Uterus (tissue), 4 donors: ENCODE results near the gene MEGF8. TPM values are rescaled to one million over a fixed set of nuclear protein-coding genes. Genes with fewer than 3 reads are reported as not detected.

ENCODE experiments used
- DNase-seq, 2 donors: peaks; one replicate each; pipeline ENCODE4 v3.0.0-alpha.2; 2019 to 2020
- H3K27ac ChIP-seq, 2 donors: fragments of 200-600 bp; sonication (generic); 1 replicate in 1 of 2; 2 replicates in 1 of 2; pipeline ENCODE4 v1.5.1; 2016 to 2018
- H3K27me3 ChIP-seq, 2 donors: fragments of 200-600 bp; sonication (generic); one replicate each; pipeline ENCODE4 v1.5.1; 2018 to 2019; ENCODE audit warnings: control low read depth in 1 of 2
- H3K36me3 ChIP-seq, 2 donors: fragments of 200-600 bp; sonication (generic); one replicate each; pipeline ENCODE4 v1.5.1; 2019; ENCODE audit warnings: control low read depth in 1 of 2
- H3K4me1 ChIP-seq, 2 donors: fragments of 200-600 bp; sonication (generic); one replicate each; pipeline ENCODE4 v1.5.1; 2018 to 2019; ENCODE audit warnings: control low read depth in 1 of 2
- H3K4me3 ChIP-seq, 2 donors: fragments of 200-600 bp; sonication (generic); 1 replicate in 1 of 2; 2 replicates in 1 of 2; pipeline ENCODE4 v1.5.1; 2018 to 2019; ENCODE audit warnings: mild to moderate bottlenecking in 1 of 2
- H3K9me3 ChIP-seq, 2 donors: fragments of 200-600 bp; sonication (generic); one replicate each; pipeline ENCODE4 v1.5.1; 2019; ENCODE audit warnings: control low read depth in 1 of 2
- POLR2A ChIP-seq, 2 donors: fragments of 450-650 bp; IDR thresholded peaks; one replicate each; pipeline ENCODE4 v1.6.1; 2016; ENCODE audit warnings: antibody characterized with exemption in 2 of 2, mild to moderate bottlenecking in 1 of 2, moderate library complexity in 1 of 2
- intact Hi-C: fragments of 100-400 bp; cut with DNase I; formaldehyde crosslinking; loops from one replicate; pipeline ENCODE4 v1.15.1; 2023; ENCODE audit warnings: low total_unique reads
- total RNA-seq, 4 donors: library from RNA; depleted of rRNA in 3 of 4; stranded (reverse); fragments of >200 nt in 3 of 4; gene quantifications; one replicate each; pipeline versions ENCODE4 v1.1.0 to v1.2.4, GENCODE V29; 2014 to 2023
- TF ChIP-seq, protein P1 (sequence below), 4 experiments: fragments of 200-600 bp in 2 of 4; fragments of 450-650 bp in 2 of 4; sonication (generic) in 2 of 4; IDR thresholded peaks; one replicate each; pipeline ENCODE4 v1.5.1; 2016 to 2019; ENCODE audit warnings: antibody characterized with exemption in 4 of 4, mild to moderate bottlenecking in 2 of 4, moderate library complexity in 1 of 4
- donor health status: DM: yes; HTN: yes; CAD: no.

The MEGF8 gene
- total RNA-seq, 4 donors from 2014 or later, result 3.6 to 30.0 (median 19.1) TPM

GRCh38 chr19:42287017-42287826, 38.2 kb upstream of the MEGF8 start:
- Histone ChIP-seq H3K4me1 (peaks cover 6 to 32% of the 10 kb centered on the region in 2 donors), H3K27ac (peak overlapping the region; percentile 91 to 97), H3K27me3 (no peaks in the 10 kb centered on the region), H3K9me3 (no peaks in the 10 kb centered on the region), H3K4me3 (no peak overlapping the region), H3K36me3 (no peaks in the 10 kb centered on the region)
- no peak for DNase-seq
- no peak for TF ChIP-seq POLR2A (IDR thresholded peaks at IDR 0.05)
- TF ChIP-seq, protein P1, sequence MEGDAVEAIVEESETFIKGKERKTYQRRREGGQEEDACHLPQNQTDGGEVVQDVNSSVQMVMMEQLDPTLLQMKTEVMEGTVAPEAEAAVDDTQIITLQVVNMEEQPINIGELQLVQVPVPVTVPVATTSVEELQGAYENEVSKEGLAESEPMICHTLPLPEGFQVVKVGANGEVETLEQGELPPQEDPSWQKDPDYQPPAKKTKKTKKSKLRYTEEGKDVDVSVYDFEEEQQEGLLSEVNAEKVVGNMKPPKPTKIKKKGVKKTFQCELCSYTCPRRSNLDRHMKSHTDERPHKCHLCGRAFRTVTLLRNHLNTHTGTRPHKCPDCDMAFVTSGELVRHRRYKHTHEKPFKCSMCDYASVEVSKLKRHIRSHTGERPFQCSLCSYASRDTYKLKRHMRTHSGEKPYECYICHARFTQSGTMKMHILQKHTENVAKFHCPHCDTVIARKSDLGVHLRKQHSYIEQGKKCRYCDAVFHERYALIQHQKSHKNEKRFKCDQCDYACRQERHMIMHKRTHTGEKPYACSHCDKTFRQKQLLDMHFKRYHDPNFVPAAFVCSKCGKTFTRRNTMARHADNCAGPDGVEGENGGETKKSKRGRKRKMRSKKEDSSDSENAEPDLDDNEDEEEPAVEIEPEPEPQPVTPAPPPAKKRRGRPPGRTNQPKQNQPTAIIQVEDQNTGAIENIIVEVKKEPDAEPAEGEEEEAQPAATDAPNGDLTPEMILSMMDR (IDR thresholded peaks at IDR 0.05), result no peak
- intact Hi-C loops, result no loop called here

DNA sequence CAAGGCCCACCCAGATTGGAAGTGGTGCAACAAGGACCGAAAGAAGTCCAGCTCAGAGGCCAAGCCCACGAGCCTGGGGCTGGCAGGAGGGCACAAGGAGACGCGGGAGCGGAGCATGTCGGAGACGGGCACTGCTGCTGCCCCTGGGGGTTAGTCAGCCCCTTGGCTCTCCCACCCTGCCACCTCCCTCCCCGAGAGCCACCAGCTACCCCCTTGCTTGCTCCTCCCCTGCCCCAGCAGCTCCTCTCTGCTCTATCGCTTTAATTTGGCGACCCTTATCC, 37.7 kb upstream of the MEGF8 start:
- no peak for DNase-seq
- TF ChIP-seq, protein P1 (IDR thresholded peaks at IDR 0.05), result no peak
- intact Hi-C loops, result no loop called here
- H3K4me3 ChIP-seq, result no peak overlapping the region
- H3K27ac ChIP-seq, result no peak overlapping the region
- no peaks in the 10 kb centered on the region for H3K36me3 ChIP-seq
- H3K9me3 ChIP-seq, result no peaks in the 10 kb centered on the region
- no peaks in the 10 kb centered on the region for H3K27me3 ChIP-seq
- peaks cover 3 to 28% of the 10 kb centered on the region in 2 donors for H3K4me1 ChIP-seq

GRCh38 chr19:42288387-42288786, 37.0 kb upstream of the MEGF8 start:
- no peak overlapping the region for H3K27ac ChIP-seq
- no peaks in the 10 kb centered on the region for H3K27me3 ChIP-seq
- no peaks in the 10 kb centered on the region for H3K9me3 ChIP-seq
- no peak overlapping the region for H3K4me3 ChIP-seq
- intact Hi-C loops, result no loop called here
- H3K4me1 ChIP-seq, result peaks cover 0 to 23% of the 10 kb centered on the region in 2 donors
- no peak for DNase-seq
- no peaks in the 10 kb centered on the region for H3K36me3 ChIP-seq
- TF ChIP-seq, protein P1 (IDR thresholded peaks at IDR 0.05), result no peak
- no peak for TF ChIP-seq POLR2A (IDR thresholded peaks at IDR 0.05)

DNA sequence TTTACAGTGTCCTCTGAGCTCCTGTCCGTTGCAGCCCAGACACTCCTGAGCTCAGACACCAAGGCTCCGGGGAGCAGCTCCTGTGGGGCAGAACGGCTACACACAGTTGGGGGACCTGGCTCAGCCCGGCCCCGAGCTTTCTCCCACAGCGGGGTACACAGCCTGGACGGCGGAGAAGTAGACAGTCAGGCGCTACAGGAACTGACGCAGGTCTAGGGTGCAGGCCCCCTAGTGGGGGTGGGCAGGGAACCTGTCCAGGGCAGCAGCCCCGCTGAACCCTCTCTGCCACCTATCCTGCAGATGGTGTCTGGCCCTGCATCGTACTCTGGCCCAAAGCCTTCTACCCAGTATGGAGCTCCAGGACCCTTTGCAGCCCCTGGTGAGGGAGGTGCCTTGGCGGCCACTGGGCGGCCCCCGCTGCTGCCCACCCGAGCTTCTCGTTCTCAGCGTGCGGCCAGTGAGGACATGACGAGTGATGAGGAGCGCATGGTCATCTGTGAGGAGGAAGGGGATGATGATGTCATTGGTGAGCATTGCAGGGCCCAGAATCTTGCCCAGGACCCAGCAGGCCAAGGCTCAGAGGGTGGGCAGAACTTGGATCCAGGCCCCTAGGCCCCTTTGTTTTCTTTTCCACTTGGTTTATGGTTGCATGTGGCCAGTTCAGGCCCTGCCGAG, 36.4 kb upstream of the MEGF8 start:
- Histone ChIP-seq H3K4me3 (no peak overlapping the region), H3K27me3 (no peaks in the 10 kb centered on the region), H3K9me3 (no peaks in the 10 kb centered on the region), H3K36me3 (no peaks in the 10 kb centered on the region), H3K4me1 (peaks cover 0 to 23% of the 10 kb centered on the region in 2 donors), H3K27ac (no peak overlapping the region)
- intact Hi-C loops, result no loop called here
- DNase-seq, result no peak
- TF ChIP-seq, protein P1 (IDR thresholded peaks at IDR 0.05), result no peak
- no peak for TF ChIP-seq POLR2A (IDR thresholded peaks at IDR 0.05)

DNA sequence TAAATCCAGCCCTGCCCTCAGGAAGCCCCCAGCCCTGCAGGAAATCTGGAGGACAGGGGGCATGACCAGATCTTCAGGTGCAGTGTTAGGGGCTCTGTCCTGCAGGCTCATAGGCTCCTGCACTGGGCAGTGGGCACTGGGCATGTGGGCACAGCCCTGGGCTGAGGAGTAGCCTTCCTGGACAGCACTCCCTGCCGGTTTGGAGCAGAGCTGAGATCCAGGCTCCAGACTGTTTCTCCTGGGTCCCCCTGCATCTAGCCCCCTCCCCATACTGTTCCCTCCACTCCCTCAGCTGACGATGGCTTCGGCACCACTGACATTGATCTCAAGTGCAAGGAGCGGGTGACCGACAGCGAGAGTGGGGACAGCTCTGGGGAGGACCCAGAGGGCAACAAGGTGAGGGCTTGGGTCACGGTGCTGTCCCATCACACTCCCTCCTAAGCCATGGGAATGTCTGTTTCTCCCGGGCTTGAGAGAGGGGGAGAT, 35.8 kb upstream of the MEGF8 start:
- intact Hi-C loops, result loop anchor here (5.0 kb wide), 1 partner anchor 42 kb away; no protein-coding TSS in a partner anchor

More for the DNA sequence above, 35.8 kb upstream of the MEGF8 start:
- Histone ChIP-seq H3K4me3 (no peak overlapping the region), H3K27me3 (no peaks in the 10 kb centered on the region), H3K4me1 (peaks cover 0 to 22% of the 10 kb centered on the region in 2 donors), H3K36me3 (no peaks in the 10 kb centered on the region), H3K9me3 (no peaks in the 10 kb centered on the region), H3K27ac (no peak overlapping the region)
- no peak for DNase-seq
- TF ChIP-seq, protein P1 (IDR thresholded peaks at IDR 0.05), result no peak
- TF ChIP-seq POLR2A (IDR thresholded peaks at IDR 0.05), result no peak
